HL-60 (cell line): ENCODE data around the gene SDF4.

Experiments used
- DNase-seq, 2 experiments: peaks; one replicate each; pipeline ENCODE4 v3.0.0-alpha.2; 2010 to 2020; ENCODE audit warnings: low read depth in 1 of 2, low spot score in 1 of 2
- H3K27ac ChIP-seq: fragments of 250-450 bp; sonication (Bioruptor Pico); replicated peaks from 2 replicates; pipeline ENCODE4 v1.5.1; 2020; ENCODE audit warnings: mild to moderate bottlenecking, moderate library complexity
- H3K27me3 ChIP-seq: fragments of 250-450 bp; sonication (Bioruptor Pico); 2 replicates; pipeline ENCODE4 v1.5.1; 2021; ENCODE audit warnings: mild to moderate bottlenecking, moderate library complexity; ENCODE audit not compliant: insufficient read depth, poor library complexity, severe bottlenecking
- H3K4me3 ChIP-seq: replicated peaks from 2 replicates; pipeline ENCODE4 v1.5.1; 2011; ENCODE audit warnings: mild to moderate bottlenecking, control low read depth, low read length; ENCODE audit not compliant: insufficient read depth
- CTCF ChIP-seq: IDR thresholded peaks from one replicate; pipeline ENCODE4 v1.5.1; 2011; ENCODE audit warnings: low read length, control low read depth, inconsistent platforms; ENCODE audit not compliant: insufficient read depth
- GABPA ChIP-seq: IDR thresholded peaks from 2 replicates; pipeline ENCODE4 v1.6.1; 2012; ENCODE audit warnings: low read depth
- POLR2AphosphoS5 ChIP-seq: IDR thresholded peaks from 2 replicates; pipeline ENCODE4 v1.6.1; 2012; ENCODE audit warnings: low read depth
- REST ChIP-seq: IDR thresholded peaks from 2 replicates; pipeline ENCODE4 v1.6.1; 2012; ENCODE audit warnings: low read depth; ENCODE audit not compliant: insufficient replicate concordance
- SPI1 ChIP-seq: IDR thresholded peaks from 2 replicates; pipeline ENCODE4 v1.6.1; 2012; ENCODE audit warnings: low read depth, mild to moderate bottlenecking, borderline replicate concordance

Gene SDF4

GRCh38 chr1:1246577-1247340, 15.0 kb upstream of the SDF4 start, which contains the start of gene C1QTNF12:
C1QTNF12 (minus strand) TSS chr1:1246722; CDS start chr1:1246690, 32 bp downstream.
- Histone ChIP-seq H3K4me3 (no peak within 1 kb of the TSS), H3K27me3 (peaks cover 10% of the 10 kb centered on the region), H3K27ac (no peak within 1 kb of the TSS)
- DNase-seq, result no peak
- TF ChIP-seq POLR2AphosphoS5 (no peak), CTCF (no peak)

GRCh38 chr1:1245817-1246576, 14.2 kb upstream of the SDF4 start:
- Histone ChIP-seq H3K27me3 (peaks cover 10% of the 10 kb centered on the region), H3K4me3 (no peak overlapping the region), H3K27ac (no peak overlapping the region)
- TF ChIP-seq REST (no peak), POLR2AphosphoS5 (no peak), SPI1 (no peak), CTCF (no peak), GABPA (no peak)
- no peak for DNase-seq

- peaks cover 10% of the 10 kb centered on the region for H3K27me3 ChIP-seq
- H3K4me3 ChIP-seq, result no peak overlapping the region
- no peak for TF ChIP-seq POLR2AphosphoS5
- H3K27ac ChIP-seq, result no peak overlapping the region
- DNase-seq, result no peak
Measured at GRCh38 chr1:1245178-1245816, 13.5 kb upstream of the SDF4 start.

- Histone ChIP-seq H3K27me3 (peaks cover 10% of the 10 kb centered on the region), H3K27ac (no peak overlapping the region), H3K4me3 (no peak overlapping the region)
- DNase-seq, result no peak
- no peak for TF ChIP-seq REST
- no peak for TF ChIP-seq SPI1
- no peak for TF ChIP-seq GABPA
- no peak for TF ChIP-seq CTCF
- TF ChIP-seq POLR2AphosphoS5, result no peak
Measured at GRCh38 chr1:1244192-1244811, 12.5 kb upstream of the SDF4 start.
